ENCODE data around the gene HABP4.

The HABP4 gene

GRCh38 chr9:96478829-96479371 is 28.9 kb downstream of the HABP4 start:
- DNase-seq, result no peak

- DNase-seq, result no peak
Measured at GRCh38 chr9:96480736-96481135, 30.8 kb downstream of the HABP4 start.

GRCh38 chr9:96482476-96482875 is 32.5 kb downstream of the HABP4 start:
- DNase-seq, result no peak

- no peak for DNase-seq
Measured at GRCh38 chr9:96483197-96483596, 33.2 kb downstream of the HABP4 start.

GRCh38 chr9:96483733-96484390 is 33.9 kb downstream of the HABP4 start:
- DNase-seq, result no peak

GRCh38 chr9:96484521-96484931 is 34.6 kb downstream of the HABP4 start:
- DNase-seq, result no peak

GRCh38 chr9:96485280-96485679 is 35.3 kb downstream of the HABP4 start:
- DNase-seq, result no peak

GRCh38 chr9:96486386-96487028 is 36.5 kb downstream of the HABP4 start:
- no peak for DNase-seq

GRCh38 chr9:96487029-96487396 is 37.0 kb downstream of the HABP4 start:
- DNase-seq, result no peak

GRCh38 chr9:96487949-96488348 is 38.0 kb downstream of the HABP4 start:
- DNase-seq, result no peak

GRCh38 chr9:96489482-96489979 is 39.6 kb downstream of the HABP4 start:
- DNase-seq, result no peak

- DNase-seq, result no peak
Measured at GRCh38 chr9:96490534-96491078, 40.6 kb downstream of the HABP4 start.

GRCh38 chr9:96491079-96491879 is 41.3 kb downstream of the HABP4 start:
- DNase-seq, result no peak

- DNase-seq, result no peak
Measured at GRCh38 chr9:96491880-96492525, 42.0 kb downstream of the HABP4 start.

- no peak for DNase-seq
Measured at GRCh38 chr9:96492993-96493531, 43.1 kb downstream of the HABP4 start.

GRCh38 chr9:96493757-96494156 is 43.8 kb downstream of the HABP4 start:
- DNase-seq, result no peak

- no peak for DNase-seq
Measured at GRCh38 chr9:96494215-96494800, 44.3 kb downstream of the HABP4 start.

GRCh38 chr9:96495341-96495740 is 45.4 kb downstream of the HABP4 start:
- no peak for DNase-seq

GRCh38 chr9:96496368-96497116 is 46.6 kb downstream of the HABP4 start:
- no peak for DNase-seq

GRCh38 chr9:96497117-96497399 is 47.1 kb downstream of the HABP4 start:
- no peak for DNase-seq

GRCh38 chr9:96498796-96499195 is 48.8 kb downstream of the HABP4 start:
- DNase-seq, result no peak
